ENCODE measurements around the gene OPN3.

GRCh38 chr1:241678536-241678935, 38.4 kb upstream of the OPN3 start:
- TF ChIP-seq CTCF (optimal IDR thresholded peaks at IDR 0.05 in 1 of 3, IDR thresholded peaks at IDR 0.05 in 1 of 3, conservative IDR thresholded peaks at IDR 0.05 in 1 of 3; ENCODE audit: extremely low read depth in 1 of 3, insufficient read depth in 2 of 3, low read length in 3 of 3): no peak
- no peak for TF ChIP-seq EZH2 (IDR thresholded peaks at IDR 0.05; ENCODE audit: low read length)

All from keratinocyte (primary cell).